HS-27A (cell line): ENCODE measurements around the gene GSK3B.

ENCODE experiments used
- DNase-seq: peaks from one replicate; pipeline ENCODE4 v3.0.0-alpha.2; 2012; ENCODE audit warnings: low read depth, missing footprints

GSK3B gene

GRCh38 chr3:119872773-119873172 is 221.5 kb downstream of the GSK3B start:
- no peak for DNase-seq

- no peak for DNase-seq
Observed at GRCh38 chr3:119871571-119871970, 222.7 kb downstream of the GSK3B start.

GRCh38 chr3:119870512-119870911 is 223.7 kb downstream of the GSK3B start:
- no peak for DNase-seq

- DNase-seq, result no peak
Observed at GRCh38 chr3:119864476-119864875, 229.8 kb downstream of the GSK3B start.

- no peak for DNase-seq
Observed at GRCh38 chr3:119862616-119863015, 231.6 kb downstream of the GSK3B start.

- no peak for DNase-seq
Observed at GRCh38 chr3:119861681-119862080, 232.6 kb downstream of the GSK3B start.

GRCh38 chr3:119859728-119860127 is 234.5 kb downstream of the GSK3B start:
- no peak for DNase-seq

GRCh38 chr3:119858957-119859356 is 235.3 kb downstream of the GSK3B start:
- DNase-seq, result no peak

- no peak for DNase-seq
Observed at GRCh38 chr3:119856695-119857094, 237.6 kb downstream of the GSK3B start.

GRCh38 chr3:119849126-119849525 is 245.1 kb downstream of the GSK3B start:
- DNase-seq, result no peak

- DNase-seq, result no peak
Observed at GRCh38 chr3:119841808-119842471, 252.3 kb downstream of the GSK3B start.

GRCh38 chr3:119835556-119835955 is 258.7 kb downstream of the GSK3B start:
- no peak for DNase-seq

- DNase-seq, result no peak
Observed at GRCh38 chr3:119834754-119835370, 259.4 kb downstream of the GSK3B start.

- no peak for DNase-seq
Observed at GRCh38 chr3:119831941-119832371, 262.3 kb downstream of the GSK3B start.

GRCh38 chr3:119831022-119831421 is 263.2 kb downstream of the GSK3B start:
- DNase-seq, result no peak

- no peak for DNase-seq
Observed at GRCh38 chr3:119829420-119829819, 264.8 kb downstream of the GSK3B start.

- no peak for DNase-seq
Observed at GRCh38 chr3:119826711-119827608, 267.3 kb downstream of the GSK3B start.

GRCh38 chr3:119825820-119826219 is 268.4 kb downstream of the GSK3B start:
- DNase-seq, result no peak

- no peak for DNase-seq
Observed at GRCh38 chr3:119819806-119820205, 274.4 kb downstream of the GSK3B start.

- DNase-seq, result no peak
Observed at GRCh38 chr3:119818937-119819336, 275.3 kb downstream of the GSK3B start.

GRCh38 chr3:119817583-119818363 is 276.5 kb downstream of the GSK3B start:
- DNase-seq, result no peak

- no peak for DNase-seq
Observed at GRCh38 chr3:119817071-119817470, 277.2 kb downstream of the GSK3B start.
